Airway epithelial cell (primary cell): ENCODE measurements around the gene GOLGA8K. TPM values are rescaled to one million over a fixed set of nuclear protein-coding genes. Genes with fewer than 3 reads are reported as not detected.

ENCODE experiments used
- total RNA-seq: library from RNA; depleted of rRNA; stranded (reverse); fragments of >200 nt; gene quantifications from 2 replicates; pipeline ENCODE4 v1.2.3, GENCODE V29; 2015

GOLGA8K gene
- 0.07 TPM in 1 of 2 replicates, not detected in the other for total RNA-seq

GRCh38 chr15:32403192-32403591 is at the start of gene GOLGA8K:
TSS of gene GOLGA8K (minus strand) at chr15:32403292. CDS start at chr15:32403194, 98 bp downstream.

Other genes with a start within 250 kb of the GOLGA8K start
- gene GOLGA8O, start 52.3 kb upstream of the GOLGA8K start, total RNA-seq = not detected in 2 replicates
- 0.65 and 1.4 TPM in 2 replicates for gene GOLGA8N, start 190.2 kb upstream of the GOLGA8K start, total RNA-seq
- gene ARHGAP11A, start 212.2 kb upstream of the GOLGA8K start, total RNA-seq = 14.6 and 19.1 TPM in 2 replicates
- gene SCG5, start 238.4 kb upstream of the GOLGA8K start, total RNA-seq = 1.3 and 4.4 TPM in 2 replicates